Neural cell (in vitro differentiated cells): ENCODE measurements around the gene SALL4. TPM values are rescaled to one million over a fixed set of nuclear protein-coding genes. Genes with fewer than 3 reads are reported as not detected.

Source experiments
- H2AFZ ChIP-seq: fragments of 200-600, 300-800 bp; sonication (generic), shearing (Covaris generic); 2 replicates; pipeline ENCODE4 v1.6.0; 2014; ENCODE audit warnings: low read depth, mild to moderate bottlenecking, antibody characterized with exemption, low read length, moderate library complexity
- H3F3A ChIP-seq: fragments of 200-600 bp; shearing (Covaris generic); 2 replicates; pipeline ENCODE4 v1.6.1; 2016; ENCODE audit warnings: mild to moderate bottlenecking, moderate library complexity, mixed read lengths, antibody characterized with exemption, low read length; ENCODE audit not compliant: insufficient read depth, poor library complexity, severe bottlenecking
- H3K27ac ChIP-seq: fragments of 200-600, 300-800 bp; sonication (generic), shearing (Covaris generic); 2 replicates; pipeline ENCODE4 v1.5.1; 2014; ENCODE audit warnings: mild to moderate bottlenecking, low read length, moderate library complexity
- H3K27me3 ChIP-seq: fragments of 300-800, 200-600 bp; sonication (generic), shearing (Covaris generic); 2 replicates; pipeline ENCODE4 v1.6.0; 2014; ENCODE audit warnings: mild to moderate bottlenecking, low read depth, low read length, moderate library complexity; ENCODE audit not compliant: insufficient read depth
- H3K36me3 ChIP-seq: fragments of 300-800, 200-600 bp; sonication (generic), shearing (Covaris generic); 2 replicates; pipeline ENCODE4 v1.5.1; 2014; ENCODE audit warnings: mild to moderate bottlenecking, antibody characterized with exemption, low read length, moderate library complexity; ENCODE audit not compliant: insufficient read depth
- H3K4me2 ChIP-seq: fragments of 300-800, 200-600 bp; sonication (generic), shearing (Covaris generic); 2 replicates; pipeline ENCODE4 v1.6.0; 2014; ENCODE audit warnings: mild to moderate bottlenecking, low read length
- H3K4me3 ChIP-seq: fragments of 300-800, 200-600 bp; sonication (generic), shearing (Covaris generic); 2 replicates; pipeline ENCODE4 v1.5.1; 2014; ENCODE audit warnings: mild to moderate bottlenecking, low read length, moderate library complexity
- H3K79me2 ChIP-seq: fragments of 200-600 bp; shearing (Covaris generic); replicated peaks from 2 replicates; pipeline ENCODE4 v1.6.0; 2014; ENCODE audit warnings: mild to moderate bottlenecking, low read length, moderate library complexity; ENCODE audit not compliant: insufficient read depth
- H3K9ac ChIP-seq: fragments of 300-800, 200-600 bp; sonication (generic), shearing (Covaris generic); 2 replicates; pipeline ENCODE4 v1.6.1; 2016; ENCODE audit warnings: mild to moderate bottlenecking, low read length, mixed read lengths
- H3K9me2 ChIP-seq: fragments of 200-600 bp; shearing (Covaris generic); 2 replicates; pipeline ENCODE4 v1.6.1; 2016; ENCODE audit warnings: mild to moderate bottlenecking, low read length, mixed read lengths; ENCODE audit not compliant: insufficient read depth
- H3K9me3 ChIP-seq: fragments of 200-600, 300-800 bp; sonication (generic), shearing (Covaris generic); 2 replicates; pipeline ENCODE4 v1.6.1; 2016; ENCODE audit warnings: mild to moderate bottlenecking, mixed run types, low read length, moderate library complexity, mixed read lengths
- H4K20me1 ChIP-seq: fragments of 200-600 bp; shearing (Covaris generic); 2 replicates; pipeline ENCODE4 v1.6.1; 2016; ENCODE audit warnings: mild to moderate bottlenecking, mixed run types; ENCODE audit not compliant: insufficient read depth
- CTCF ChIP-seq: fragments of 450-650 bp; IDR thresholded peaks from 2 replicates; pipeline ENCODE4 v1.5.1; 2014; ENCODE audit warnings: antibody characterized with exemption, mild to moderate bottlenecking, moderate library complexity; ENCODE audit not compliant: poor library complexity, severe bottlenecking
- EP300 ChIP-seq: fragments of 450-650 bp; conservative IDR thresholded peaks from 2 replicates; pipeline ENCODE4 v1.6.1; 2014; ENCODE audit warnings: antibody characterized with exemption, mild to moderate bottlenecking, moderate library complexity; ENCODE audit not compliant: poor library complexity, severe bottlenecking
- EZH2 ChIP-seq: fragments of 200-600, 300-800 bp; shearing (Covaris generic), sonication (generic); IDR thresholded peaks from 2 replicates; pipeline ENCODE4 v1.6.1; 2014; ENCODE audit warnings: antibody characterized with exemption, low read length, borderline replicate concordance, mild to moderate bottlenecking; ENCODE audit not compliant: insufficient read depth, poor library complexity, severe bottlenecking
- MXI1 ChIP-seq: fragments of 450-650 bp; conservative IDR thresholded peaks from 2 replicates; pipeline ENCODE4 v1.6.1; 2014; ENCODE audit warnings: antibody characterized with exemption, mild to moderate bottlenecking; ENCODE audit not compliant: poor library complexity, severe bottlenecking
- POLR2AphosphoS5 ChIP-seq: IDR thresholded peaks from 2 replicates; pipeline ENCODE4 v1.6.1; 2012
- RAD21 ChIP-seq: fragments of 450-650 bp; conservative IDR thresholded peaks from 2 replicates; pipeline ENCODE4 v1.6.1; 2014; ENCODE audit warnings: antibody characterized with exemption, mild to moderate bottlenecking, moderate library complexity
- REST ChIP-seq: IDR thresholded peaks from 2 replicates; pipeline ENCODE4 v1.6.1; 2012; ENCODE audit warnings: borderline replicate concordance
- SMC3 ChIP-seq: fragments of 450-650 bp; conservative IDR thresholded peaks from 2 replicates; pipeline ENCODE4 v1.6.1; 2014; ENCODE audit warnings: antibody characterized with exemption, mild to moderate bottlenecking, moderate library complexity; ENCODE audit not compliant: poor library complexity
- TAF1 ChIP-seq: IDR thresholded peaks from 2 replicates; pipeline ENCODE4 v1.6.1; 2012; ENCODE audit warnings: low read depth
- polyA plus RNA-seq: library from polyadenylated mRNA; depleted of rRNA; stranded (reverse); fragments of >200 nt; gene quantifications from 2 replicates; pipeline ENCODE4 v1.2.3, GENCODE V29; 2014

Gene SALL4
- polyA plus RNA-seq, 1 donor from 2014 or later, result 1.4 TPM

DNA sequence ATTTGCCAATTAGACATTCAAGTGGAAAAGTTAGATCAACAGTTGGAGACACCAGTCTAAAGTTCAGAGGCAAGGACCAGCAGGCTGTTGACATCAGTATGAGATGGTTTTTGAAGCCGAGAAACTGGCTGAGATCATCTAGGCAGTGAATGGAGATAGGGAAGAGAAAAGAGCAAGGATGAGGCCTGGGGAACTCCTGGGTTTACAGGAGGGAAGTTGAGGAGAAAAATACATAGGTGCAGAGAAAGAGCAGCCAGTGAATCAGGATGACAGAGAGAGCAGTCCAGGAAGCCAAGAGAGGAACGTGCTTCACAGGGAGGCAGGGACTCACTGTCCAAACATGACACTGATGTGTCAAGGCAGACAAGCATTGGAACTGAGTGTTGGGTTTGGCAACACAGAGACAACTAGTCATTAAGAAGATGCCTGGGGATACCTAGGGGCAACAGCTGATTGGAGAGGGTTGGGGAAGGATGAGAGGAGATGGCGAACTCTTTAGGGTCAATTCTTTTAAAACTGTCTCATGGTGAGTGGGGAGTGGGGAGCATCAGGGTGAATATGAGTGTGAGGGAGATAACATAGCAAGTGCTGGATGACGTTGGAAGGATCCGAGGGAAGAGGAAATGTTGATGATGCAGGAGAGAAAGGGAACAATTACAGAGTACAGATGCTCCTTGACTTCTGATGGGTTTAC is 13.2 kb upstream of the SALL4 start:
- Histone ChIP-seq H3F3A (no peaks in the 10 kb centered on the region), H3K9me2 (no peaks in the 10 kb centered on the region), H3K4me2 (no peak overlapping the region), H3K27ac (no peak overlapping the region), H4K20me1 (no peaks in the 10 kb centered on the region), H2AFZ (no peak overlapping the region), H3K27me3 (no peaks in the 10 kb centered on the region), H3K79me2 (no peaks in the 10 kb centered on the region), H3K9ac (no peak overlapping the region), H3K4me3 (no peak overlapping the region), H3K9me3 (no peaks in the 10 kb centered on the region), H3K36me3 (no peaks in the 10 kb centered on the region)
- TF ChIP-seq SMC3 (no peak), MXI1 (no peak), TAF1 (no peak), POLR2AphosphoS5 (no peak), CTCF (no peak), REST (no peak), RAD21 (no peak), EP300 (no peak)

- Histone ChIP-seq H3K4me2 (no peak overlapping the region), H4K20me1 (no peaks in the 10 kb centered on the region), H3K27ac (no peak overlapping the region), H3K79me2 (no peaks in the 10 kb centered on the region), H3K4me3 (no peak overlapping the region), H3F3A (no peaks in the 10 kb centered on the region), H3K9me2 (no peaks in the 10 kb centered on the region), H2AFZ (no peak overlapping the region), H3K9ac (no peak overlapping the region), H3K27me3 (no peaks in the 10 kb centered on the region), H3K36me3 (no peaks in the 10 kb centered on the region), H3K9me3 (no peaks in the 10 kb centered on the region)
- TF ChIP-seq SMC3 (no peak), REST (no peak), EP300 (no peak), POLR2AphosphoS5 (no peak), TAF1 (no peak), CTCF (no peak), EZH2 (no peak), MXI1 (no peak), RAD21 (no peak)
Measured at GRCh38 chr20:51812861-51813260, 10.5 kb upstream of the SALL4 start.
